SU-DHL-6 (cell line): ENCODE measurements around the gene MYT1.

Experiments
- H2AFZ ChIP-seq: fragments of 200-600 bp; sonication (generic); 2 replicates; pipeline ENCODE4 v1.6.1; 2014; ENCODE audit warnings: low read depth, mild to moderate bottlenecking, moderate library complexity, mixed read lengths, antibody characterized with exemption, low read length; ENCODE audit not compliant: severe bottlenecking
- H3F3A ChIP-seq: fragments of 200-600 bp; shearing (Covaris generic); 2 replicates; pipeline ENCODE4 v1.6.0; 2016; ENCODE audit warnings: antibody characterized with exemption, mild to moderate bottlenecking; ENCODE audit not compliant: insufficient read depth
- H3K27ac ChIP-seq: fragments of 200-600 bp; sonication (generic); 2 replicates; pipeline ENCODE4 v1.5.1; 2016; ENCODE audit warnings: low read depth, mild to moderate bottlenecking, low read length, moderate library complexity, mixed read lengths
- H3K27me3 ChIP-seq: fragments of 200-600 bp; sonication (generic), shearing (Covaris generic); 2 replicates; pipeline ENCODE4 v1.6.0; 2014; ENCODE audit warnings: mild to moderate bottlenecking, low read length
- H3K36me3 ChIP-seq: fragments of 200-600 bp; sonication (generic); 2 replicates; pipeline ENCODE4 v1.6.1; 2014; ENCODE audit warnings: mild to moderate bottlenecking, low read length, mixed read lengths
- H3K4me2 ChIP-seq: fragments of 300-600, 200-600 bp; shearing (Covaris generic), sonication (generic); 2 replicates; pipeline ENCODE4 v1.6.0; 2014; ENCODE audit warnings: low read length, low read depth, mild to moderate bottlenecking; ENCODE audit not compliant: poor library complexity, severe bottlenecking
- H3K4me3 ChIP-seq: fragments of 200-600 bp; sonication (generic); 2 replicates; pipeline ENCODE4 v1.5.1; 2014; ENCODE audit warnings: antibody characterized with exemption, low read length, mild to moderate bottlenecking, mixed read lengths; ENCODE audit not compliant: insufficient read depth, poor library complexity, severe bottlenecking
- H3K79me2 ChIP-seq: fragments of 200-600 bp; sonication (generic); 2 replicates; pipeline ENCODE4 v1.6.1; 2014; ENCODE audit warnings: mild to moderate bottlenecking, low read length, moderate library complexity; ENCODE audit not compliant: insufficient read depth
- H3K9ac ChIP-seq: fragments of 200-600 bp; sonication (generic); 2 replicates; pipeline ENCODE4 v1.7.0; 2014; ENCODE audit warnings: mild to moderate bottlenecking, low read length
- H3K9me2 ChIP-seq: fragments of 200-600 bp; sonication (generic); replicated peaks from 2 replicates; pipeline ENCODE4 v1.6.1; 2014; ENCODE audit warnings: low read length; ENCODE audit not compliant: insufficient read depth
- H3K9me3 ChIP-seq: fragments of 200-600 bp; sonication (generic); 2 replicates; pipeline ENCODE4 v1.6.1; 2014; ENCODE audit warnings: low read length, mixed read lengths; ENCODE audit not compliant: insufficient read depth
- H4K20me1 ChIP-seq: fragments of 200-600 bp; sonication (generic); 2 replicates; pipeline ENCODE4 v1.6.1; 2014; ENCODE audit warnings: low read depth, mild to moderate bottlenecking, antibody characterized with exemption, low read length, moderate library complexity, mixed read lengths
- EZH2phosphoT487 ChIP-seq: fragments of 200-600 bp; sonication (generic), shearing (Covaris generic); conservative IDR thresholded peaks from 2 replicates; pipeline ENCODE4 v1.6.1; 2018; ENCODE audit warnings: mild to moderate bottlenecking, antibody characterized with exemption, low read length, moderate library complexity, mixed read lengths
- TF ChIP-seq, protein P1 (sequence below): fragments of 200-600 bp; sonication (generic); IDR thresholded peaks from one replicate; pipeline ENCODE4 v1.5.1; 2017; ENCODE audit warnings: antibody characterized with exemption, mild to moderate bottlenecking, low read length, moderate library complexity; ENCODE audit not compliant: insufficient read depth, poor library complexity, severe bottlenecking

Gene MYT1

DNA sequence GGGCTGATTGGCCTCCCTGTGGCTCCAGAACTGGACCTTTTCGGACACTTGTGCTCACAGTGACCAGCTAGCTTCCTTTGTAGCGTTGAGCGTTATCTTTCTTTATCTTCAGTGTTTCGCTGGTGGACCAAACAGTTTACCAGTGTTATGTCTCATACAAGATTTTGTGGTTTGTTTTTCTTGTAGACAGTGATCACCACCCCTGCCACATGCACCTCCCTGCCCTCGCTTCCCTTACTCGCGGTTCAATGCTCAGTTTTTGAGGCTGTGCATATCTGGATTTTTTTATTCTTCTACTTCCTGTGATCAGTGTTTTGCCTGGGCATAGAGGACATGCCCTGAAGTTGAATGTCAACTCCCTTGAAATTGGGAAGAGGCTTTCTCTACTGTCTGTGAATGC lies 16.4 kb downstream of the MYT1 start:
- Histone ChIP-seq H3K4me3 (no peak overlapping the region), H4K20me1 (no peaks in the 10 kb centered on the region), H3K27ac (no peak overlapping the region), H3F3A (no peaks in the 10 kb centered on the region), H2AFZ (no peak overlapping the region), H3K9me3 (no peaks in the 10 kb centered on the region), H3K9ac (no peak overlapping the region), H3K36me3 (no peaks in the 10 kb centered on the region), H3K4me2 (no peak overlapping the region), H3K27me3 (no peaks in the 10 kb centered on the region), H3K79me2 (no peaks in the 10 kb centered on the region), H3K9me2 (no peaks in the 10 kb centered on the region)
- TF ChIP-seq, protein P1, sequence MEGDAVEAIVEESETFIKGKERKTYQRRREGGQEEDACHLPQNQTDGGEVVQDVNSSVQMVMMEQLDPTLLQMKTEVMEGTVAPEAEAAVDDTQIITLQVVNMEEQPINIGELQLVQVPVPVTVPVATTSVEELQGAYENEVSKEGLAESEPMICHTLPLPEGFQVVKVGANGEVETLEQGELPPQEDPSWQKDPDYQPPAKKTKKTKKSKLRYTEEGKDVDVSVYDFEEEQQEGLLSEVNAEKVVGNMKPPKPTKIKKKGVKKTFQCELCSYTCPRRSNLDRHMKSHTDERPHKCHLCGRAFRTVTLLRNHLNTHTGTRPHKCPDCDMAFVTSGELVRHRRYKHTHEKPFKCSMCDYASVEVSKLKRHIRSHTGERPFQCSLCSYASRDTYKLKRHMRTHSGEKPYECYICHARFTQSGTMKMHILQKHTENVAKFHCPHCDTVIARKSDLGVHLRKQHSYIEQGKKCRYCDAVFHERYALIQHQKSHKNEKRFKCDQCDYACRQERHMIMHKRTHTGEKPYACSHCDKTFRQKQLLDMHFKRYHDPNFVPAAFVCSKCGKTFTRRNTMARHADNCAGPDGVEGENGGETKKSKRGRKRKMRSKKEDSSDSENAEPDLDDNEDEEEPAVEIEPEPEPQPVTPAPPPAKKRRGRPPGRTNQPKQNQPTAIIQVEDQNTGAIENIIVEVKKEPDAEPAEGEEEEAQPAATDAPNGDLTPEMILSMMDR = no peak
- TF ChIP-seq EZH2phosphoT487 = no peak

DNA sequence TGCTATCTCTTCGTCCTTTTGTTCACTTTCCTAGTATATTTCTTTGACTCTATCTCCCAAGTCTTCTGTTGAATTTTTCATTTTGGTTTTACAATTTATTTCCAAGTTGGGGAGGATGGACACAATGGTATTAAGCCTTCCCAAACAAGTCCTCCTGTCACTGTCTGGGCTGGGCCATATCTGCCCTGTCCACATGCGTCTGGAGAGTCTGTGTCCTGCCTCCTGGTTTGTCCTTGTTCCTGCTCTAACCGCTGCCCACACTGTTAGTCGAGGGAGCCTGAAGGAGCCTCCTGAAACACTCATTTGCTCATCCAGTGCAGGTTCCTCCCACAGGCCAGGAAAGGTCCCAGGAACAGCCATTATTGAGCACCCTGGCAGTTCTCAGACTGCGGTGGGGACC lies 17.1 kb downstream of the MYT1 start:
- peaks cover 5% of the 10 kb centered on the region; the same call in 1 of the 2 replicates for H3K9me3 ChIP-seq
- H3F3A ChIP-seq = no peaks in the 10 kb centered on the region
- H3K27me3 ChIP-seq = no peaks in the 10 kb centered on the region
- TF ChIP-seq, protein P1 = no peak
- TF ChIP-seq EZH2phosphoT487 = no peak
- H3K4me2 ChIP-seq = no peak overlapping the region
- H3K4me3 ChIP-seq = no peak overlapping the region
- H3K9me2 ChIP-seq = no peaks in the 10 kb centered on the region
- no peaks in the 10 kb centered on the region for H3K36me3 ChIP-seq
- H2AFZ ChIP-seq = no peak overlapping the region
- H3K9ac ChIP-seq = no peak overlapping the region
- H3K27ac ChIP-seq = no peak overlapping the region
- H4K20me1 ChIP-seq = no peaks in the 10 kb centered on the region
- no peaks in the 10 kb centered on the region for H3K79me2 ChIP-seq

DNA sequence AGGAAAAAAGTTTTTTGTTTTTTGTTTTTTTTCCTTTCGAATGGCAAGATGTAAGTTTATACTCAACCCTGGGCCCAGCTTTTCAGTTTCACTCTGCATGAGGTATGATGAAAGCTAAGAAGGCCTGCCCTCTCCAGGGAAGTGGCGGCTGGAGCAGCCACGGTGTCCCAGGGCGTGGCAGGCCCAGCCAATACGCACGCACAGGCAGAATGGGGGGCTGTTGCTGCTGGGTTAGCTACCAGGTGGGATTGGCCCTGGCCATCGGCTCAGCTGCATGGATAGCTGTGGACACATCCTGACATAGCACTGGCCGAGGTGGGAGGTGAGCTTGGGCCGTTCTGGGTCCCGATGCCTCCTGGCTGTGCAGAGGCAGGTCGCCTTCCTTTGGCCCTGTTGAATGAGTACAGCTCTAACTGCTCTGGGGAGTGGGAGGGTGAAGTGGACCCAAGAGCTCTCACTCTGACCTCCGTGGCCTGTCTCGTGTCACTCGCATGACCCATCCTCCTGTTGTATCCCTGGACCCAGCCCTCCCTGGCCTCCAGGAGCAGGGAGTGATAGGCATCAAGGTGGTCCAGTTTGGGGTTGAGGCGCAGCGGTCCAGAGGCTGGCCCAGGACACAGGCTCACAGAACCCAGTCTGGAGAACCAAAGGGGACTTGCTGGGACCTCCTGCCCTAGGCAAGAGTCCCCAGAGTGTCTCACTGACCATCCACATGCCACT lies 18.1 kb downstream of the MYT1 start:
- TF ChIP-seq, protein P1 = no peak
- TF ChIP-seq EZH2phosphoT487 = no peak
- no peaks in the 10 kb centered on the region for H3F3A ChIP-seq
- H3K27me3 ChIP-seq = no peaks in the 10 kb centered on the region
- H4K20me1 ChIP-seq = no peaks in the 10 kb centered on the region
- H3K9me2 ChIP-seq = no peaks in the 10 kb centered on the region
- no peak overlapping the region for H3K27ac ChIP-seq
- H3K9ac ChIP-seq = no peak overlapping the region
- no peaks in the 10 kb centered on the region for H3K79me2 ChIP-seq
- no peak overlapping the region for H3K4me2 ChIP-seq
- H3K36me3 ChIP-seq = no peaks in the 10 kb centered on the region
- peaks cover 7% of the 10 kb centered on the region; the same call in 1 of the 2 replicates for H3K9me3 ChIP-seq
- no peak overlapping the region for H3K4me3 ChIP-seq
- no peak overlapping the region for H2AFZ ChIP-seq
